B cell (primary cell): ENCODE measurements around the gene DNAH2. TPM values are rescaled to one million over a fixed set of nuclear protein-coding genes. Genes with fewer than 3 reads are reported as not detected.

Source experiments
- ATAC-seq: fragments of 200-7000 bp; cut with Tn5 transposase; one replicate; pipeline ENCODE4 v1.10.0; 2021; ENCODE audit warnings: low read depth, mild to moderate bottlenecking, moderate number of reproducible peaks, moderate library complexity
- CTCF ChIA-PET: fragments of 350-600 bp; sonication (Branson Sonifier 250); formaldehyde crosslinking; loops from one replicate; lab custom pipeline; 2021; ENCODE audit warnings: antibody characterized with exemption, inconsistent platforms; lab: Charles Lee
- POLR2A ChIA-PET: fragments of 350-600 bp; sonication (Branson Sonifier 250); formaldehyde crosslinking; loops from one replicate; lab custom pipeline; 2021; ENCODE audit warnings: antibody characterized with exemption; lab: Charles Lee
- DNase-seq: peaks from one replicate; pipeline ENCODE4 v3.0.0; 2013
- H2AFZ ChIP-seq: 2 replicates; pipeline ENCODE4 v1.6.1; 2012; ENCODE audit warnings: mild to moderate bottlenecking, low read depth, low read length; ENCODE audit not compliant: insufficient read depth, poor library complexity, severe bottlenecking
- H3K27ac ChIP-seq, 2 donors: 1 replicate in 1 of 2; 2 replicates in 1 of 2; pipeline ENCODE4 v1.5.1; 2012 to 2013; ENCODE audit warnings: low read length in 2 of 2, mild to moderate bottlenecking in 2 of 2, moderate library complexity in 1 of 2
- H3K27me3 ChIP-seq, 4 experiments: fragments of 200-600 bp in 1 of 4; sonication (generic) in 1 of 4; replicated peaks in 1 of 4; 1 replicate in 2 of 4; 2 replicates in 2 of 4; pipeline versions ENCODE4 v1.6.1 to v1.7.0; 2013 to 2016; ENCODE audit warnings: low read length in 3 of 4, mild to moderate bottlenecking in 2 of 4, mixed read lengths in 1 of 4, moderate library complexity in 1 of 4; ENCODE audit not compliant: insufficient read depth in 4 of 4, control insufficient read depth in 3 of 4; ENCODE audit errors: control extremely low read depth in 1 of 4
- H3K36me3 ChIP-seq, 2 experiments: replicated peaks in 1 of 2; 1 replicate in 1 of 2; 2 replicates in 1 of 2; pipeline versions ENCODE4 v1.6.1 to v1.7.1; 2013; ENCODE audit warnings: low read length in 1 of 2; ENCODE audit not compliant: insufficient read depth in 2 of 2, control insufficient read depth in 1 of 2; ENCODE audit errors: control extremely low read depth in 1 of 2, extremely low read depth in 1 of 2
- H3K4me1 ChIP-seq, 2 donors: fragments of 200-600 bp in 1 of 2; sonication (generic) in 1 of 2; 1 replicate in 1 of 2; 2 replicates in 1 of 2; pipeline versions ENCODE4 v1.5.1 to v1.6.1; 2013 to 2017; ENCODE audit warnings: low read length in 2 of 2; ENCODE audit not compliant: control insufficient read depth in 2 of 2, insufficient read depth in 2 of 2
- H3K4me2 ChIP-seq: replicated peaks from 2 replicates; pipeline ENCODE3; 2012; ENCODE audit warnings: mild to moderate bottlenecking, low read depth, low read length; ENCODE audit not compliant: poor library complexity, severe bottlenecking
- H3K4me3 ChIP-seq, 5 experiments: fragments of 200-600 bp in 1 of 5; sonication (generic) in 1 of 5; 1 replicate in 3 of 5; 2 replicates in 2 of 5; pipeline versions ENCODE4 v1.5.1 to v1.7.0; 2011 to 2016; ENCODE audit warnings: low read length in 4 of 5, mild to moderate bottlenecking in 4 of 5, low read depth in 2 of 5, control low read depth in 1 of 5, moderate library complexity in 1 of 5; ENCODE audit not compliant: insufficient read depth in 1 of 5; ENCODE audit errors: control extremely low read depth in 1 of 5, extremely low read depth in 1 of 5
- H3K79me2 ChIP-seq: fragments of 200-600 bp; sonication (generic); one replicate; pipeline ENCODE4 v1.6.0; 2016; ENCODE audit warnings: low read length; ENCODE audit not compliant: control insufficient read depth, insufficient read depth
- H3K9ac ChIP-seq: fragments of 200-600 bp; sonication (generic); 2 replicates; pipeline ENCODE4 v1.6.1; 2017; ENCODE audit warnings: mild to moderate bottlenecking, low read length, moderate library complexity
- H3K9me3 ChIP-seq, 3 donors: one replicate each; pipeline versions ENCODE4 v1.6.1 to v1.7.1; 2013; ENCODE audit warnings: low read length in 2 of 3; ENCODE audit not compliant: control insufficient read depth in 2 of 3, insufficient read depth in 1 of 3; ENCODE audit errors: control extremely low read depth in 1 of 3
- H4K20me1 ChIP-seq: 2 replicates; pipeline ENCODE4 v1.6.0; 2012; ENCODE audit warnings: mild to moderate bottlenecking, low read length; ENCODE audit not compliant: insufficient read depth, control insufficient read depth, poor library complexity, severe bottlenecking
- H3K27ac Mint-ChIP-seq: one replicate; pipeline ENCODE4 v1.8.0; 2021; ENCODE audit warnings: mixed read lengths
- H3K27me3 Mint-ChIP-seq: one replicate; pipeline ENCODE4 v1.8.0; 2021; ENCODE audit warnings: mixed read lengths
- H3K4me1 Mint-ChIP-seq: one replicate; pipeline ENCODE4 v1.8.0; 2021; ENCODE audit warnings: mixed read lengths
- H3K4me3 Mint-ChIP-seq: one replicate; pipeline ENCODE4 v1.8.0; 2021; ENCODE audit warnings: mixed read lengths
- H3K9me3 Mint-ChIP-seq: one replicate; pipeline ENCODE4 v1.8.0; 2022; ENCODE audit warnings: mixed read lengths; ENCODE audit not compliant: insufficient read depth
- CTCF ChIP-seq: fragments of 200-600 bp; IDR thresholded peaks from one replicate; pipeline ENCODE4 v1.8.0; 2022; ENCODE audit warnings: antibody characterized with exemption, mild to moderate bottlenecking
- EZH2 ChIP-seq: IDR thresholded peaks from 2 replicates; pipeline ENCODE4 v1.6.1; 2012; ENCODE audit warnings: borderline replicate concordance, low read depth, mild to moderate bottlenecking, moderate library complexity, low read length; ENCODE audit not compliant: insufficient read depth, poor library complexity, severe bottlenecking
- WGBS: methylation state at CpG from one replicate; pipeline ENCODE4 v1.1.5; 2013; ENCODE audit warnings: missing lambda C conversion rate; ENCODE audit not compliant: insufficient coverage; 5-methylcytosine and 5-hydroxymethylcytosine counted together
- intact Hi-C: fragments of 100-400 bp; cut with micrococcal nuclease; formaldehyde crosslinking; loops from one replicate; pipeline ENCODE4 v1.10.0; 2022
- polyA plus RNA-seq: library from polyadenylated mRNA; depleted of rRNA; stranded (reverse); fragments of >200 nt; gene quantifications from 2 replicates; pipeline ENCODE4 v1.2.3, GENCODE V29; 2012
- total RNA-seq, 2 donors: library from RNA; stranded (reverse); fragments of 120-200 nt in 1 of 2; gene quantifications; 1 replicate in 1 of 2; 2 replicates in 1 of 2; pipeline versions ENCODE4 v1.2.3 to v1.2.4, GENCODE V29; 2013 to 2022

The DNAH2 gene
- total and polyA plus RNA-seq, 2 donors (not counting 1 experiment from before 2014, with no cell fraction given), result 0.03 TPM; not detected in 1

GRCh38 chr17:7668482-7668881, 49.1 kb upstream of the DNAH2 start:
- no peaks in the 10 kb centered on the region for H3K4me1 ChIP-seq
- H3K36me3 ChIP-seq, result peaks cover 8 to 60% of the 10 kb centered on the region in 2 experiments
- H3K9ac ChIP-seq, result no peak overlapping the region
- DNase-seq, result no peak
- H3K4me2 ChIP-seq, result no peak overlapping the region
- ATAC-seq, result no peak
- 97% methylated on average over 3 of the region's 7 CpGs for WGBS
- Mint-ChIP-seq H3K27me3 (no peaks in the 10 kb centered on the region), H3K4me3 (no peak overlapping the region), H3K9me3 (no peaks in the 10 kb centered on the region), H3K27ac (no peak overlapping the region), H3K4me1 (no peaks in the 10 kb centered on the region)
- ChIA-PET CTCF (no interaction called here), POLR2A (interaction anchor here (0.7 kb wide), 1 partner anchor 318 kb away, joined by 6 read pairs; no protein-coding TSS in a partner anchor)
- no peak overlapping the region for H2AFZ ChIP-seq
- H3K27ac ChIP-seq, result no peak overlapping the region
- TF ChIP-seq EZH2 (no peak), CTCF (no peak)
- no peaks in the 10 kb centered on the region for H3K27me3 ChIP-seq
- peaks cover 10% of the 10 kb centered on the region for H4K20me1 ChIP-seq
- intact Hi-C loops, result no loop called here
- H3K4me3 ChIP-seq, result no peak overlapping the region
- no peaks in the 10 kb centered on the region for H3K79me2 ChIP-seq
- H3K9me3 ChIP-seq, result peaks cover 2 to 3% (median 3%) of the 10 kb centered on the region in 3 donors

- H3K27me3 ChIP-seq, result no peaks in the 10 kb centered on the region
- H4K20me1 ChIP-seq, result peaks cover 31% of the 10 kb centered on the region
- Mint-ChIP-seq H3K9me3 (no peaks in the 10 kb centered on the region), H3K4me1 (peaks cover 4% of the 10 kb centered on the region), H3K4me3 (no peak overlapping the region), H3K27me3 (no peaks in the 10 kb centered on the region), H3K27ac (no peak overlapping the region)
- no peaks in the 10 kb centered on the region for H3K4me1 ChIP-seq
- H3K36me3 ChIP-seq, result peaks cover 13 to 72% of the 10 kb centered on the region in 2 experiments
- no peak overlapping the region for H3K4me2 ChIP-seq
- H3K4me3 ChIP-seq, result no peak overlapping the region
- H3K27ac ChIP-seq, result no peak overlapping the region
- ATAC-seq (no peak), DNase-seq (no peak)
- TF ChIP-seq CTCF, result peak; percentile 44
- TF ChIP-seq EZH2, result no peak
- H3K9me3 ChIP-seq, result peaks cover 3 to 9% (median 8%) of the 10 kb centered on the region in 3 donors
- intact Hi-C loops, result no loop called here
- ChIA-PET CTCF (interaction anchor here (0.6 to 1.3 kb wide), 6 partner anchors 13 to 235 kb away, joined by 3 read pairs; partner anchors contain the start of gene SAT2), POLR2A (no interaction called here)
- H3K79me2 ChIP-seq, result peaks cover 22% of the 10 kb centered on the region
- H3K9ac ChIP-seq, result no peak overlapping the region
- H2AFZ ChIP-seq, result no peak overlapping the region
- WGBS, result 90% methylated on average over 1 of the region's 2 CpGs
Measured at GRCh38 chr17:7673239-7673638, 44.3 kb upstream of the DNAH2 start.
